HG03025 (cell line): ENCODE results near the gene TVP23B.
"Not testable (repeated sequence)": the region's sequence is repeated elsewhere in the genome, so short reads cannot be mapped to it uniquely, and the experiment has no call there.

Experiments
- ATAC-seq: cut with Tn5 transposase; IDR thresholded peaks from one replicate; pipeline ENCODE4 v1.9.1; 2021; ENCODE audit warnings: mild to moderate bottlenecking, moderate library complexity; ENCODE audit not compliant: unreplicated experiment, low FRiP score

Gene TVP23B

GRCh38 chr17:18786890-18787289 is 5.9 kb downstream of the TVP23B start:
- not testable (repeated sequence) for ATAC-seq

GRCh38 chr17:18791402-18791801 is 10.4 kb downstream of the TVP23B start:
- not testable (repeated sequence) for ATAC-seq

- not testable (repeated sequence) for ATAC-seq
Observed at GRCh38 chr17:18794841-18795240, 13.9 kb downstream of the TVP23B start.

GRCh38 chr17:18796887-18797286 is 15.9 kb downstream of the TVP23B start:
- not testable (repeated sequence) for ATAC-seq

GRCh38 chr17:18803458-18804245 is 22.7 kb downstream of the TVP23B start:
- ATAC-seq: not testable (repeated sequence)

GRCh38 chr17:18815924-18816323 is 34.9 kb downstream of the TVP23B start:
- not testable (repeated sequence) for ATAC-seq

GRCh38 chr17:18816489-18817371 is 35.7 kb downstream of the TVP23B start:
- ATAC-seq: not testable (repeated sequence)

GRCh38 chr17:18821430-18821829 is 40.4 kb downstream of the TVP23B start:
- not testable (repeated sequence) for ATAC-seq

GRCh38 chr17:18827613-18828012 is 46.6 kb downstream of the TVP23B start:
- ATAC-seq: not testable (repeated sequence)

- no peak for ATAC-seq
Observed at GRCh38 chr17:18848501-18848900, 67.5 kb downstream of the TVP23B start.

GRCh38 chr17:18850679-18851078 is 69.7 kb downstream of the TVP23B start:
- no peak for ATAC-seq

GRCh38 chr17:18851201-18851600 is 70.2 kb downstream of the TVP23B start:
- no peak for ATAC-seq

- ATAC-seq: no peak
Observed at GRCh38 chr17:18854956-18855355, 74.0 kb downstream of the TVP23B start.

- peak; percentile 79 for ATAC-seq
Observed at GRCh38 chr17:18855831-18856569, 75.0 kb downstream of the TVP23B start.
